OCI-LY7 (cell line): Measurements from ENCODE around the gene EIPR1. TPM values are rescaled to one million over a fixed set of nuclear protein-coding genes. Genes with fewer than 3 reads are reported as not detected.

ENCODE experiments used
- BruUV-seq: library from RNA; stranded (reverse); fragments of 400-500 nt; replicated peaks from 2 replicates; lab custom pipeline; 2021; lab: Mats Ljungman, UMichigan
- CTCF ChIA-PET: fragments of 300-600 bp; sonication (Branson Sonifier 250); formaldehyde crosslinking; loops from one replicate; lab custom pipeline; 2022; ENCODE audit warnings: antibody characterized with exemption; ENCODE audit not compliant: unreplicated experiment; lab: Charles Lee
- POLR2A ChIA-PET: fragments of 300-600 bp; sonication (Branson Sonifier 250); formaldehyde crosslinking; loops from one replicate; lab custom pipeline; 2022; ENCODE audit warnings: antibody characterized with exemption; lab: Charles Lee
- DNase-seq: peaks from one replicate; pipeline ENCODE4 v3.0.0-alpha.2; 2015; ENCODE audit warnings: low spot score
- H2AFZ ChIP-seq: fragments of 200-600 bp; sonication (generic), shearing (Covaris generic); 2 replicates; pipeline ENCODE4 v1.6.1; 2014; ENCODE audit warnings: mild to moderate bottlenecking, antibody characterized with exemption, low read length, moderate library complexity
- H3K27ac ChIP-seq: fragments of 200-600 bp; sonication (generic); 2 replicates; pipeline ENCODE4 v1.5.1; 2014; ENCODE audit warnings: mixed run types, low read depth, mild to moderate bottlenecking, moderate library complexity, low read length, inconsistent platforms; ENCODE audit not compliant: poor library complexity, severe bottlenecking
- H3K36me3 ChIP-seq: fragments of 200-600 bp; sonication (generic); 2 replicates; pipeline ENCODE4 v1.6.1; 2014; ENCODE audit warnings: mild to moderate bottlenecking, antibody characterized with exemption, low read length, moderate library complexity, mixed read lengths; ENCODE audit not compliant: insufficient read depth
- H3K4me1 ChIP-seq: fragments of 200-600 bp; sonication (generic); 2 replicates; pipeline ENCODE4 v1.5.1; 2014; ENCODE audit warnings: mild to moderate bottlenecking, low read length; ENCODE audit not compliant: insufficient read depth, poor library complexity, severe bottlenecking
- H3K4me2 ChIP-seq: fragments of 200-600 bp; sonication (generic); 2 replicates; pipeline ENCODE4 v1.6.1; 2014; ENCODE audit warnings: mild to moderate bottlenecking, low read length
- H3K4me3 ChIP-seq: fragments of 200-600 bp; sonication (generic); 2 replicates; pipeline ENCODE4 v1.5.1; 2014; ENCODE audit warnings: mild to moderate bottlenecking, low read depth, low read length; ENCODE audit not compliant: poor library complexity, severe bottlenecking
- H3K79me2 ChIP-seq: fragments of 200-600 bp; sonication (generic); 2 replicates; pipeline ENCODE4 v1.6.1; 2016; ENCODE audit warnings: low read depth, mild to moderate bottlenecking, low read length, moderate library complexity, mixed read lengths; ENCODE audit not compliant: insufficient read depth
- H3K9me2 ChIP-seq: fragments of 200-600 bp; sonication (generic); 2 replicates; pipeline ENCODE4 v1.6.1; 2016; ENCODE audit warnings: mild to moderate bottlenecking, low read length, mixed read lengths; ENCODE audit not compliant: insufficient read depth
- H3K9me3 ChIP-seq: fragments of 200-600 bp; sonication (generic); 2 replicates; pipeline ENCODE4 v1.6.1; 2014; ENCODE audit warnings: mild to moderate bottlenecking, mixed run types, low read length, mixed read lengths
- H4K20me1 ChIP-seq: fragments of 200-600 bp; sonication (generic); 2 replicates; pipeline ENCODE4 v1.6.1; 2014; ENCODE audit warnings: mild to moderate bottlenecking, antibody characterized with exemption, low read length, moderate library complexity, mixed read lengths; ENCODE audit not compliant: insufficient read depth
- CTCF ChIP-seq: fragments of 200-600 bp; sonication (generic); conservative IDR thresholded peaks from 2 replicates; pipeline ENCODE4 v1.5.1; 2014; ENCODE audit warnings: mild to moderate bottlenecking, antibody characterized with exemption, low read length, moderate library complexity, mixed read lengths
- EZH2phosphoT487 ChIP-seq: fragments of 200-600 bp; sonication (generic); IDR thresholded peaks from 2 replicates; pipeline ENCODE4 v1.6.1; 2018; ENCODE audit warnings: low read depth, borderline replicate concordance, mild to moderate bottlenecking, mixed run types, antibody characterized with exemption, low read length, moderate library complexity, mixed read lengths
- intact Hi-C: fragments of 100-400 bp; cut with micrococcal nuclease; formaldehyde crosslinking; loops from one replicate; pipeline ENCODE4 v1.10.0; 2022; ENCODE audit not compliant: unreplicated experiment
- total RNA-seq, 2 experiments: library from RNA; depleted of rRNA in 1 of 2; stranded (reverse); fragments of >200 nt in 1 of 2; shearing (Covaris generic) in 1 of 2; gene quantifications; 2 replicates each; pipeline ENCODE4 v1.2.3, GENCODE V29; 2014 to 2022

The EIPR1 gene
- total RNA-seq, 2 experiments from 2014 or later, result 60.5 to 61.7 TPM

DNA sequence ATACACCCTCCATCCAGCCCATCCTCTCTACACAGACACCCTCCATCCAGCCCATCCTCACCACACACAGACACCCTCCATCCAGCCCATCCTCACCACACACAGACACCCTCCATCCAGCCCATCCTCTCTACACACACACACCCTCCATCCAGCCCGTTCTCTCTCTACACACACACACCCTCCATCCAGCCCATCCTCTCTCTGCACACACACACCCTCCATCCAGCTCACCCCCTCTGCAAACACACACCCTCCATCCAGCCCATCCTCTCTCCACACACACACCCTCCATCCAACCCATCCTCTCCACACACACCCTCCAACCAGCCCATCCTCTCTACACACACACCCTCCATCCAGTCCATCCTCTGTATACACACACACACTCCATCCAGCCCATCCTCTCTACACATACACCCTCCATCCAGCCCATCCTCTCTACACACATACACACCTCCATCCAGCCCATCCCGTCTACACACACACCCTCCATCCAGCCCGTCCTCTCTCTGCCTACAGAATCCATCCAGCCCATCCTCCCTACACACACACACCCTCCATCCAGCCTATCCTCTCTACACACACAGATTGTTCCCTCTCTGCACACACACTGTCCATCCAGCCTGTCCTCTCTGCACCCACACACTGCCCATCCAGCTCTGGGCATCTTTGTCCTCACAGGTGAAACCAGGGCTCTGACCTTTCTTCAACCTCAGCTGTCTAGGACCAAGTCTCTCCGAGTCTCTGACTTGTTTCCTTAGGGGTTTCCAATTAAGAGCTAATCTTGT, 81.2 kb downstream of the EIPR1 start:
- Histone ChIP-seq H3K4me2 (no peak overlapping the region), H3K9me3 (no peaks in the 10 kb centered on the region), H3K9me2 (no peaks in the 10 kb centered on the region), H3K4me1 (peaks cover 8% of the 10 kb centered on the region), H3K27ac (no peak overlapping the region), H3K36me3 (peaks cover 18% of the 10 kb centered on the region), H3K4me3 (no peak overlapping the region), H2AFZ (no peak overlapping the region), H4K20me1 (no peaks in the 10 kb centered on the region), H3K79me2 (no peaks in the 10 kb centered on the region)
- intact Hi-C loops, result no loop called here
- DNase-seq, result no peak
- ChIA-PET CTCF (no interaction called here), POLR2A (no interaction called here)
- BruUV-seq, result no TSS peak
- no peak for TF ChIP-seq CTCF

GRCh38 chr2:3294493-3294892, 83.1 kb downstream of the EIPR1 start:
- no peaks in the 10 kb centered on the region for H4K20me1 ChIP-seq
- intact Hi-C loops, result no loop called here
- H3K27ac ChIP-seq, result no peak overlapping the region
- POLR2A ChIA-PET, result interaction anchor here (0.7 kb wide), 1 partner anchor 320 kb away, joined by 5 read pairs; no protein-coding TSS in a partner anchor
- no peaks in the 10 kb centered on the region for H3K9me2 ChIP-seq
- H3K4me3 ChIP-seq, result no peak overlapping the region
- no peak overlapping the region for H2AFZ ChIP-seq
- BruUV-seq, result no TSS peak
- no peak for DNase-seq
- no peaks in the 10 kb centered on the region for H3K9me3 ChIP-seq
- TF ChIP-seq CTCF (no peak), EZH2phosphoT487 (no peak)
- H3K4me1 ChIP-seq, result peaks cover 8% of the 10 kb centered on the region
- H3K79me2 ChIP-seq, result no peaks in the 10 kb centered on the region
- CTCF ChIA-PET, result no interaction called here
- no peak overlapping the region for H3K4me2 ChIP-seq
- H3K36me3 ChIP-seq, result peaks cover 11% of the 10 kb centered on the region

- BruUV-seq, result no TSS peak
- Histone ChIP-seq H3K4me1 (peaks cover 8% of the 10 kb centered on the region), H2AFZ (no peak overlapping the region), H3K79me2 (no peaks in the 10 kb centered on the region), H3K27ac (no peak overlapping the region), H3K4me3 (no peak overlapping the region), H3K9me2 (no peaks in the 10 kb centered on the region), H4K20me1 (no peaks in the 10 kb centered on the region), H3K4me2 (no peak overlapping the region), H3K36me3 (peaks cover 11% of the 10 kb centered on the region), H3K9me3 (no peaks in the 10 kb centered on the region)
- intact Hi-C loops, result no loop called here
- TF ChIP-seq EZH2phosphoT487 (no peak), CTCF (no peak)
- CTCF ChIA-PET, result no interaction called here
- DNase-seq, result no peak
- POLR2A ChIA-PET, result no interaction called here
These were observed 83.5 kb downstream of the EIPR1 start for GRCh38 chr2:3294069-3294468.
